CD4-positive, alpha-beta T cell (primary cell): ENCODE measurements around the gene PPP1R14C. TPM values are rescaled to one million over a fixed set of nuclear protein-coding genes. Genes with fewer than 3 reads are reported as not detected.

Experiments
- ATAC-seq: fragments of 200-7000 bp; cut with Tn5 transposase; one replicate; pipeline ENCODE4 v1.10.0; 2022; ENCODE audit warnings: mild to moderate bottlenecking; ENCODE audit not compliant: poor library complexity
- CTCF ChIA-PET: fragments of 350-600 bp; sonication (Branson Sonifier 250); formaldehyde crosslinking; loops from one replicate; lab custom pipeline; 2021; ENCODE audit warnings: antibody characterized with exemption, inconsistent platforms; lab: Charles Lee
- POLR2A ChIA-PET: fragments of 350-600 bp; sonication (Branson Sonifier 250); formaldehyde crosslinking; loops from one replicate; lab custom pipeline; 2021; ENCODE audit warnings: antibody characterized with exemption, inconsistent platforms; lab: Charles Lee
- DNase-seq, 14 experiments: peaks; one replicate each; pipeline ENCODE4 v3.0.0-alpha.2; 2013 to 2020; ENCODE audit warnings: mixed read lengths in 2 of 14
- H3K27ac ChIP-seq, 2 donors: one replicate each; pipeline versions ENCODE4 v1.5.1 to v1.7.0; 2013; ENCODE audit warnings: low read length in 2 of 2, low read depth in 1 of 2, mild to moderate bottlenecking in 1 of 2
- H3K27me3 ChIP-seq, 2 experiments: 1 replicate in 1 of 2; 2 replicates in 1 of 2; pipeline versions ENCODE4 v1.6.1 to v1.7.0; 2013; ENCODE audit warnings: low read length in 2 of 2, control low read depth in 1 of 2, mild to moderate bottlenecking in 1 of 2, moderate library complexity in 1 of 2; ENCODE audit not compliant: insufficient read depth in 2 of 2, control insufficient read depth in 1 of 2
- H3K36me3 ChIP-seq: one replicate; pipeline ENCODE4 v1.6.1; 2013; ENCODE audit warnings: low read length, control low read depth; ENCODE audit not compliant: insufficient read depth
- H3K4me1 ChIP-seq: one replicate; pipeline ENCODE4 v1.6.1; 2013; ENCODE audit warnings: low read length, control low read depth; ENCODE audit not compliant: insufficient read depth
- H3K4me3 ChIP-seq: one replicate; pipeline ENCODE4 v1.5.1; 2013; ENCODE audit warnings: mild to moderate bottlenecking, low read length, moderate library complexity
- H3K9me3 ChIP-seq, 2 experiments: 1 replicate in 1 of 2; 2 replicates in 1 of 2; pipeline versions ENCODE4 v1.6.1 to v1.7.0; 2013; ENCODE audit warnings: low read length in 2 of 2, mild to moderate bottlenecking in 2 of 2, control low read depth in 1 of 2, moderate library complexity in 1 of 2; ENCODE audit not compliant: control insufficient read depth in 1 of 2, insufficient read depth in 1 of 2
- H3K27ac Mint-ChIP-seq: one replicate; pipeline ENCODE4 v1.8.0; 2020; ENCODE audit warnings: mixed read lengths
- H3K27me3 Mint-ChIP-seq: one replicate; pipeline ENCODE4 v1.8.0; 2021; ENCODE audit warnings: mixed read lengths
- H3K36me3 Mint-ChIP-seq: one replicate; pipeline ENCODE4 v1.8.0; 2021; ENCODE audit warnings: low read depth, mixed read lengths
- H3K4me1 Mint-ChIP-seq: one replicate; pipeline ENCODE4 v1.8.0; 2021; ENCODE audit warnings: low read depth, mixed read lengths
- H3K4me3 Mint-ChIP-seq: one replicate; pipeline ENCODE4 v1.8.0; 2020; ENCODE audit warnings: mild to moderate bottlenecking, mixed read lengths
- H3K9me3 Mint-ChIP-seq: one replicate; pipeline ENCODE4 v1.8.0; 2020; ENCODE audit warnings: mixed read lengths
- CTCF ChIP-seq: fragments of 200-600 bp; IDR thresholded peaks from one replicate; pipeline ENCODE4 v1.8.0; 2022; ENCODE audit warnings: antibody characterized with exemption, mild to moderate bottlenecking
- intact Hi-C, 2 experiments: fragments of 100-400 bp; cut with DNase I in 1 of 2; cut with micrococcal nuclease in 1 of 2; formaldehyde crosslinking; loops; one replicate each; pipeline versions ENCODE4 v1.15.1 to v1.9.0; 2023 to 2025; cut with DNase I, micrococcal nuclease
- total RNA-seq, 174 experiments: library from RNA in 2 of 174; stranded (reverse) in 2 of 174; gene quantifications; one replicate each; pipeline ENCODE4 v1.2.3 and lab custom pipeline; 2021 to 2026

PPP1R14C gene
- total RNA-seq, 2 experiments from 2014 or later, result not detected

GRCh38 chr6:150296890-150297289 lies 154.0 kb downstream of the PPP1R14C start:
- POLR2A ChIA-PET, result no interaction called here
- no peaks in the 10 kb centered on the region for H3K4me1 Mint-ChIP-seq
- no peak overlapping the region for H3K27ac ChIP-seq
- H3K4me3 ChIP-seq, result no peak overlapping the region
- H3K9me3 ChIP-seq, result peaks cover 6 to 14% of the 10 kb centered on the region in 2 experiments
- ATAC-seq (no peak), DNase-seq (no peak)
- H3K36me3 ChIP-seq, result no peaks in the 10 kb centered on the region
- H3K4me1 ChIP-seq, result no peaks in the 10 kb centered on the region
- no peak overlapping the region for H3K27ac Mint-ChIP-seq
- H3K36me3 Mint-ChIP-seq, result no peaks in the 10 kb centered on the region
- no peaks in the 10 kb centered on the region for H3K27me3 ChIP-seq
- no peak for TF ChIP-seq CTCF
- CTCF ChIA-PET, result no interaction called here
- intact Hi-C loops, result no loop called here
- no peak overlapping the region for H3K4me3 Mint-ChIP-seq
- H3K9me3 Mint-ChIP-seq, result peaks cover 5% of the 10 kb centered on the region
- H3K27me3 Mint-ChIP-seq, result peaks cover 4% of the 10 kb centered on the region

GRCh38 chr6:150297327-150298029 lies 154.6 kb downstream of the PPP1R14C start:
- Mint-ChIP-seq H3K36me3 (no peaks in the 10 kb centered on the region), H3K4me1 (no peaks in the 10 kb centered on the region), H3K27me3 (peaks cover 4% of the 10 kb centered on the region), H3K27ac (no peak overlapping the region), H3K9me3 (peaks cover 5% of the 10 kb centered on the region), H3K4me3 (no peak overlapping the region)
- Histone ChIP-seq H3K4me3 (no peak overlapping the region), H3K4me1 (no peaks in the 10 kb centered on the region), H3K27ac (no peak overlapping the region), H3K9me3 (peaks cover 6 to 14% of the 10 kb centered on the region in 2 experiments), H3K27me3 (no peaks in the 10 kb centered on the region), H3K36me3 (no peaks in the 10 kb centered on the region)
- ChIA-PET CTCF (no interaction called here), POLR2A (no interaction called here)
- DNase-seq (no peak), ATAC-seq (no peak)
- intact Hi-C loops, result no loop called here
- TF ChIP-seq CTCF, result no peak

- CTCF ChIA-PET, result no interaction called here
- Mint-ChIP-seq H3K4me1 (no peaks in the 10 kb centered on the region), H3K4me3 (no peak overlapping the region), H3K27me3 (peaks cover 4% of the 10 kb centered on the region), H3K27ac (no peak overlapping the region), H3K9me3 (peaks cover 5% of the 10 kb centered on the region), H3K36me3 (no peaks in the 10 kb centered on the region)
- DNase-seq, result no peak
- intact Hi-C loops, result no loop called here
- Histone ChIP-seq H3K4me1 (no peaks in the 10 kb centered on the region), H3K27me3 (no peaks in the 10 kb centered on the region), H3K36me3 (no peaks in the 10 kb centered on the region), H3K4me3 (no peak overlapping the region), H3K27ac (no peak overlapping the region), H3K9me3 (peaks cover 6 to 14% of the 10 kb centered on the region in 2 experiments)
- no peak for TF ChIP-seq CTCF
- no peak for ATAC-seq
- POLR2A ChIA-PET, result no interaction called here
Measured at GRCh38 chr6:150298030-150298380, 155.2 kb downstream of the PPP1R14C start.
